H9 (cell line): Measurements from ENCODE around the gene THSD4. TPM values are rescaled to one million over a fixed set of nuclear protein-coding genes. Genes with fewer than 3 reads are reported as not detected.

Experiments
- DNase-seq: peaks from one replicate; pipeline ENCODE4 v3.0.0-alpha.2; 2017
- H2AFZ ChIP-seq: one replicate; pipeline ENCODE4 v1.6.1; 2013; ENCODE audit warnings: mild to moderate bottlenecking, low read length, control low read depth, moderate library complexity
- H2AK5ac ChIP-seq: 2 replicates; pipeline ENCODE4 v1.6.1; 2013; ENCODE audit warnings: low read length, control low read depth, mixed read lengths; ENCODE audit not compliant: insufficient read length
- H2BK120ac ChIP-seq: one replicate; pipeline ENCODE4 v1.6.1; 2013; ENCODE audit warnings: low read depth, mild to moderate bottlenecking, low read length, control low read depth, inconsistent platforms; ENCODE audit not compliant: poor library complexity, severe bottlenecking
- H2BK12ac ChIP-seq: 2 replicates; pipeline ENCODE4 v1.6.1; 2013; ENCODE audit warnings: low read length, control low read depth, mixed read lengths, low read depth; ENCODE audit not compliant: insufficient read length
- H2BK15ac ChIP-seq: 2 replicates; pipeline ENCODE4 v1.6.1; 2013; ENCODE audit warnings: low read depth, low read length, control low read depth
- H2BK20ac ChIP-seq: one replicate; pipeline ENCODE4 v1.6.1; 2013; ENCODE audit warnings: low read depth, mild to moderate bottlenecking, low read length, control low read depth, inconsistent platforms; ENCODE audit not compliant: poor library complexity, severe bottlenecking
- H2BK5ac ChIP-seq: 2 replicates; pipeline ENCODE4 v1.6.1; 2013; ENCODE audit warnings: low read length, control low read depth, mixed read lengths; ENCODE audit not compliant: insufficient read length
- H3K14ac ChIP-seq: 2 replicates; pipeline ENCODE4 v1.6.1; 2013; ENCODE audit warnings: low read length, control low read depth; ENCODE audit not compliant: insufficient read depth
- H3K18ac ChIP-seq: 2 replicates; pipeline ENCODE4 v1.6.1; 2013; ENCODE audit warnings: low read depth, mild to moderate bottlenecking, mixed read lengths, low read length, control low read depth; ENCODE audit not compliant: insufficient read length
- H3K23ac ChIP-seq: 2 replicates; pipeline ENCODE4 v1.6.1; 2013; ENCODE audit warnings: low read length, control low read depth, mixed read lengths, low read depth; ENCODE audit not compliant: insufficient read length
- H3K23me2 ChIP-seq: 2 replicates; pipeline ENCODE4 v1.6.1; 2013; ENCODE audit warnings: low read depth, mild to moderate bottlenecking, mixed read lengths, low read length, control low read depth; ENCODE audit not compliant: insufficient read length, poor library complexity, severe bottlenecking
- H3K27ac ChIP-seq: 2 replicates; pipeline ENCODE4 v1.5.1; 2013; ENCODE audit warnings: low read length, control low read depth, mixed read lengths, low read depth; ENCODE audit not compliant: insufficient read length
- H3K27me3 ChIP-seq: 2 replicates; pipeline ENCODE4 v1.6.1; 2013; ENCODE audit warnings: low read length, control low read depth, inconsistent platforms; ENCODE audit not compliant: insufficient read depth
- H3K4ac ChIP-seq: 2 replicates; pipeline ENCODE4 v1.6.1; 2013; ENCODE audit warnings: low read depth, mild to moderate bottlenecking, control low read depth, inconsistent platforms, low read length, moderate library complexity
- H3K4me1 ChIP-seq: 2 replicates; pipeline ENCODE4 v1.6.1; 2013; ENCODE audit warnings: low read length, control low read depth, inconsistent platforms; ENCODE audit not compliant: insufficient read depth
- H3K4me2 ChIP-seq: 2 replicates; pipeline ENCODE4 v1.6.1; 2013; ENCODE audit warnings: low read length, control low read depth, mixed read lengths; ENCODE audit not compliant: insufficient read length, insufficient read depth
- H3K56ac ChIP-seq: 2 replicates; pipeline ENCODE4 v1.6.1; 2013; ENCODE audit warnings: low read depth, mild to moderate bottlenecking, mixed read lengths, low read length, control low read depth; ENCODE audit not compliant: insufficient read length
- H3K79me1 ChIP-seq: 2 replicates; pipeline ENCODE4 v1.6.1; 2013; ENCODE audit warnings: low read depth, mild to moderate bottlenecking, moderate library complexity, low read length, control low read depth, inconsistent platforms; ENCODE audit not compliant: insufficient read depth, poor library complexity, severe bottlenecking
- H3K79me2 ChIP-seq: 2 replicates; pipeline ENCODE4 v1.6.1; 2013; ENCODE audit warnings: low read length, control low read depth, inconsistent platforms; ENCODE audit not compliant: insufficient read depth
- H3K9ac ChIP-seq: 2 replicates; pipeline ENCODE4 v1.6.1; 2013; ENCODE audit warnings: low read length, control low read depth, mixed read lengths; ENCODE audit not compliant: insufficient read length; ENCODE audit errors: extremely low read depth
- H3K9me3 ChIP-seq: one replicate; pipeline ENCODE4 v1.6.1; 2013; ENCODE audit warnings: low read depth, low read length, inconsistent platforms; ENCODE audit not compliant: control insufficient read depth
- H3T11ph ChIP-seq: one replicate; pipeline ENCODE4 v1.6.1; 2013; ENCODE audit warnings: mild to moderate bottlenecking, low read length, control low read depth, inconsistent platforms
- H4K20me1 ChIP-seq: one replicate; pipeline ENCODE4 v1.6.1; 2013; ENCODE audit not compliant: control insufficient read depth, insufficient read length, insufficient read depth
- H4K5ac ChIP-seq: 2 replicates; pipeline ENCODE4 v1.6.1; 2013; ENCODE audit warnings: low read depth, mild to moderate bottlenecking, mixed read lengths, low read length, control low read depth; ENCODE audit not compliant: insufficient read length
- H4K8ac ChIP-seq: replicated peaks from 2 replicates; pipeline ENCODE4 v1.6.1; 2013; ENCODE audit warnings: low read length, control low read depth, mixed read lengths, low read depth; ENCODE audit not compliant: insufficient read length
- H4K91ac ChIP-seq: 2 replicates; pipeline ENCODE4 v1.6.1; 2013; ENCODE audit warnings: low read depth, mild to moderate bottlenecking, moderate library complexity, mixed read lengths, low read length, control low read depth; ENCODE audit not compliant: insufficient read length
- H3K27ac Mint-ChIP-seq, 3 experiments: 2 replicates in 2 of 3; 3 replicates in 1 of 3; pipeline ENCODE4 v1.8.0; 2020 to 2021; ENCODE audit warnings: mixed read lengths in 3 of 3, mild to moderate bottlenecking in 1 of 3, moderate library complexity in 1 of 3
- H3K27me3 Mint-ChIP-seq: 2 replicates; pipeline ENCODE4 v1.8.0; 2021; ENCODE audit warnings: low read depth, mild to moderate bottlenecking, moderate library complexity, mixed read lengths
- H3K36me3 Mint-ChIP-seq, 3 experiments: 2 replicates in 2 of 3; 3 replicates in 1 of 3; pipeline ENCODE4 v1.8.0; 2020 to 2021; ENCODE audit warnings: low read depth in 3 of 3, mixed read lengths in 3 of 3; ENCODE audit not compliant: insufficient read depth in 1 of 3
- H3K4me1 Mint-ChIP-seq, 2 experiments: 2 replicates each; pipeline ENCODE4 v1.8.0; 2020; ENCODE audit warnings: mixed read lengths in 2 of 2
- H3K4me3 Mint-ChIP-seq, 2 experiments: 2 replicates in 1 of 2; 3 replicates in 1 of 2; pipeline ENCODE4 v1.8.0; 2020 to 2021; ENCODE audit warnings: mild to moderate bottlenecking in 2 of 2, mixed read lengths in 2 of 2, moderate library complexity in 1 of 2
- H3K9me3 Mint-ChIP-seq, 2 experiments: 2 replicates in 1 of 2; 3 replicates in 1 of 2; pipeline ENCODE4 v1.8.0; 2020; ENCODE audit warnings: mild to moderate bottlenecking in 2 of 2, mixed read lengths in 2 of 2, moderate library complexity in 1 of 2
- CTCF ChIP-seq: fragments of 200-600 bp; sonication (generic); conservative IDR thresholded peaks from 3 replicates; pipeline ENCODE4 v1.8.0; 2021; ENCODE audit warnings: antibody characterized with exemption, mild to moderate bottlenecking
- WGBS: extraction: QIAGEN DNeasy Blood & Tissue Kit; methylation state at CpG from one replicate; pipeline ENCODE4 v1.1.7; 2013; ENCODE audit warnings: missing lambda C conversion rate, low lambda C conversion rate, mixed read lengths; ENCODE audit not compliant: insufficient read length; ENCODE audit errors: extremely low coverage; 5-methylcytosine and 5-hydroxymethylcytosine counted together
- total RNA-seq: library from RNA; stranded (reverse); gene quantifications from 2 replicates; pipeline ENCODE4 v1.2.1, GENCODE V29; 2021

THSD4 gene
- total RNA-seq, 1 experiment from 2014 or later = 5.5 TPM

GRCh38 chr15:71646767-71647486 lies 531.7 kb downstream of the THSD4 start:
- no peak overlapping the region for H3T11ph ChIP-seq
- no peaks in the 10 kb centered on the region for H3K79me2 ChIP-seq
- no peak overlapping the region for H3K4ac ChIP-seq
- H2AK5ac ChIP-seq = no peak overlapping the region
- Mint-ChIP-seq H3K36me3 (no peaks in the 10 kb centered on the region), H3K27ac (no peak overlapping the region), H3K27me3 (no peaks in the 10 kb centered on the region), H3K9me3 (0 out of 5 replicates have a peak, but pooled peaks cover 0 to 2% of the 10 kb centered on the region in 2 experiments), H3K4me1 (peaks cover 34 to 40% of the 10 kb centered on the region in 2 experiments), H3K4me3 (no peak overlapping the region)
- no peaks in the 10 kb centered on the region for H3K23me2 ChIP-seq
- no peaks in the 10 kb centered on the region for H3K27me3 ChIP-seq
- H2BK5ac ChIP-seq = no peak overlapping the region
- no peak overlapping the region for H3K56ac ChIP-seq
- no peaks in the 10 kb centered on the region for H4K20me1 ChIP-seq
- H3K23ac ChIP-seq = no peak overlapping the region
- no peak overlapping the region for H3K9ac ChIP-seq
- no peak overlapping the region for H4K91ac ChIP-seq
- WGBS = no CpG with 5 or more reads among the region's 5 CpGs
- H2BK20ac ChIP-seq = no peak overlapping the region
- H3K9me3 ChIP-seq = no peaks in the 10 kb centered on the region
- no peak overlapping the region for H2BK120ac ChIP-seq
- no peak overlapping the region for H2BK12ac ChIP-seq
- H4K8ac ChIP-seq = no peak overlapping the region
- no peak overlapping the region for H2AFZ ChIP-seq
- no peaks in the 10 kb centered on the region for H3K79me1 ChIP-seq
- no peak overlapping the region for H3K27ac ChIP-seq
- no peak overlapping the region for H3K4me2 ChIP-seq
- H2BK15ac ChIP-seq = no peak overlapping the region
- no peak overlapping the region for H4K5ac ChIP-seq
- no peak overlapping the region for H3K18ac ChIP-seq
- H3K14ac ChIP-seq = no peak overlapping the region
- no peak for DNase-seq
- no peak for TF ChIP-seq CTCF
- peaks cover 3% of the 10 kb centered on the region; the same call in 1 of the 2 replicates for H3K4me1 ChIP-seq
